GM19397 (cell line): ENCODE results near the gene GRM5.
"Not testable (repeated sequence)": the region's sequence is repeated elsewhere in the genome, so short reads cannot be mapped to it uniquely, and the experiment has no call there.

Source experiments
- ATAC-seq: cut with Tn5 transposase; IDR thresholded peaks from one replicate; pipeline ENCODE4 v1.9.1; 2021; ENCODE audit warnings: mild to moderate bottlenecking, moderate library complexity; ENCODE audit not compliant: unreplicated experiment

Gene GRM5

DNA sequence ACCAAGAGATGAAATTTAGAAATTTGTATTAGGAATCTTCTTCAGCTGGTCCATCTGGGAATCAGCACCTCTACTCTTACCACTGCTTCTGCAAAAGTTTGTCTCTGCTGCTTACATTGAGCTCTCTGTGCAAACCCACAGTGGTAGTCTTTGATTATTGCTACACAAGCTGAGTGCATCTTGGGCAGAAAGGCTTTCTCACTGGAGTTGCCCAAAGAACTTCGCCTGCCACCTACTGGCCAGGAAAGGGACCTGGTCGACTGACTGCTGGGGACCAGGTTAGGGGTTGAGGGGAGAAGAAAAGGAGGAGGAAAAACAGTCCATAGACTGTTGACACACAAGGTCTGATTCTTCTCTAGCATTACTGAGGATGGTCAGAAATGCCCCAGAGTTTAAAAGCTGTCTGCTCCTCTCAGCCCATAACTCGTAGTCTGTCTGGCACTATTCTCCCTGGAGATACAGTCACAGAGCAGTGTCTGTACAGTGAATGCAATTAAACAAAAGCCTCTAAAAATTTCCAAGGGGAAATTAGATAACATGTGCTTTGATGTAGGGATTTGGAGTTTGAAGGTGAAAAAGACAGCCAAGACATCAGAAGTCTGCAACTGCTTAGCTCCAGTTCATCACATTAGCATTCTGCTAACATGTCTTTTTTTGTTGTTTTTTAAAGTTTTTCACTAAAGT lies 513.3 kb downstream of the GRM5 start:
- peak; percentile 91 for ATAC-seq

DNA sequence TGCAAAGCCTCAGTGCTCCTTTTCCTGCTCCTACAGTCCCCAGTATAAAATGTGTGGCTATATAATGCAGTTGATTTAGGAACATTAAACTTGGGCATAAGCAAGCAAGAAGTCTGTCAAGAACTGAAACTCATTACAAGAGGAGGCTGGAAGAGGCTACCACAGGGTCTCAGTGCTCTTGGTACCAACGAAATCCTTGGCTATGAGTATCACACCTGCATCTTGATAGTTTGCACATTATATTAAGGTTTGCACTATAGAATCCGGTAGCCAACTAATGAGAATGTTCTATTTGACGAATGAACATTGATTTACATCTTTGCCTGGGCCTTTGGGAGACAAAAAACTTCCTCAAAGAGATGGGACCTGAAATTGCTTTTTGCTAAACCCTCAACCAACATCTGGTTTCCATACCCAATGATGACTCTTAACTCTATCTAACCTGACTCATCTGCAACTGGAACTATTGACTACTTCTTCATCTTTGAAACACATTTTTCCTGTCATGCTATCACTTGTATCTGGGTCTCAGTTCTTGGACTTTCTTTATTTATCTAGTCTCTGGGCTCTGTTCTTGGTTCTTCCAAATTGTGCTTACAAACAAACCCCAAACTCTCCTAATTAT lies 521.0 kb downstream of the GRM5 start:
- ATAC-seq: peak; percentile 6

GRCh38 chr11:88543902-88544655 lies 521.7 kb downstream of the GRM5 start:
- peak; percentile 99 for ATAC-seq

DNA sequence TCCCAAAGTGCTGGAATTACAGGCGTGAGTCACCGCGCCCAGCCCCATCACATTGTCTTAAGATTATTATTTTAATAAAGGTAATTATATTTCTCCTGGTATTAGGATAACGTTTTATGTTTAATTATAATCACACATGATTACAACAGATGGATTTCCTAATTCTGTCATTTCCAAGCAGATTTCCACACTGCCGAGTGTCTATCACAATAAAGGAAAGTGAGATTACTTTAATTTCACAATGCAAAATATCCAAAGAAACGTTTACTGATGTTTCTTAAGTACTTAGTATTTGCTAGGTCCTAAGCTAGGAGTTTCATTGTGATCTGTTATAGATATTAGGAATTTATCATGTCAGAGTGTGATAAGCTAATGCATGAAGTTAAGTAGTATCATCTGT lies 524.8 kb downstream of the GRM5 start:
- no peak for ATAC-seq

- ATAC-seq: no peak
Observed at GRCh38 chr11:88538098-88538497, 527.7 kb downstream of the GRM5 start.

DNA sequence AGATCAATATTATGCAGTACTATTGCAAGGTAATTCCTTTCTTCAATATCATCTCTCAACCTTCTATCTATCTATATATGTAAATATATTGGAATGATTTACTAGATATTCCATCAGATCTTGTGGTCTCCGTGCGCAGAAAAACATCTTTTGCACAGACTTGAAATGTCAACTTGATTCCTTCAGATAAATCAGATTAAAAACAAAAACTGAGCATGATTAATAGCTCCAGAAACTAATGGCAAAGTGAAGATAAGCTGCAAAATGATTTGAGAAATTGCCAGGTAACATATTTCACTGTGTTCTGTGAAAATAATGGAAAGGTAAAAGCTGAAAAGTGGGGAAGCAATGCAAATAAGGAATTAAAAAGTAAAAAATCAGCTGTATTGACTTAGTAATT lies 528.2 kb downstream of the GRM5 start:
- no peak for ATAC-seq

GRCh38 chr11:88536616-88537265 lies 529.0 kb downstream of the GRM5 start:
- ATAC-seq: no peak

DNA sequence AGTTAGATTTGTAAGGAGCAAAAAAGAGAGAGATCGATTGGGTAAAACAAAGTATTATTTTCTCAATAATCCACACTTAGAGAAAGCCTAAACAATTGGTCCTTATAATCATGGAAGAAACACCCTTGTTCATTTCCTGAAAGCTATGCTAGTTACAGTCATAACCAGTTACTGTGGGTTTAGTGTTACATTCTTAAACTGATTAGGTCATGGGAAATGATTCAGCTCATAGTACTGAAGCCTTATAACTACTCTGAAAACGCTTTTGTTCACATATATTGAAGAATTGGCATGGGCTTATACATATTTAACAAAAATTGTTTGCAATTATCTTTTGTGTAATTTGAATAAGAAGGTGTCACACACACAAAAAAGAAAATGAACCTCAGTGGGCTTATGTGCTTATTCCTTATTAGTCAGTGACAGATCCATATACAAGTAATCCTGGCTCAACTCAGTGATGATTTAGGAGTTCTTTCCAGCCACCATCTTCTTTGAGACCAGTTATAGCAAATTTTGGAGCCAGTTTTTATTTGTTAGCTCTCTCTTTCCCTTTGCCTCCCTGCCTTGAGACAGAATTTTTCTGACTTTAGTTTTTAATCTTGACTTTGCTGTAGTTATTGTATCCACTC lies 529.8 kb downstream of the GRM5 start:
- ATAC-seq: no peak

- ATAC-seq: no peak
Observed at GRCh38 chr11:88535266-88535665, 530.5 kb downstream of the GRM5 start.

DNA sequence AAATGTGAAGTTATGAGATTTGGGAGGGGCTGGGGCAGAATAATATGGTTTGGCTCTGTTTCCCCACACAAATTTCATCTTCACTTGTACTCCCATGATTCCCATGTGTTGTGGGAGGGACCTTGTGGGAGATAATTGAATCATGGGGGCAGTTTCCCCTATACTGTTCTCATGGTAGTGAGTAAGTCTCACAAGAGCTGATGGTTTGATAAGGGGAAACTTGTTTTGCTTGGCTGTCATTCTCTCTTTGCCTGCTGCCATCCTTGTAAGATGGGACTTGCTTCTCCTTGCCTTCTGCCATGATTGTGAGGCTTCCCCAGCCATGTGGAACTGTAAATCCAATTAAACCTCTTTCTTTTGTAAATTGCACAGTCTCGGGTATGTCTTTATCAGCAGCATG lies 531.1 kb downstream of the GRM5 start:
- not testable (repeated sequence) for ATAC-seq

GRCh38 chr11:88534185-88534584 lies 531.6 kb downstream of the GRM5 start:
- ATAC-seq: no peak

GRCh38 chr11:88533001-88533400 lies 532.8 kb downstream of the GRM5 start:
- no peak for ATAC-seq

- ATAC-seq: no peak
Observed at GRCh38 chr11:88531831-88532230, 534.0 kb downstream of the GRM5 start.

GRCh38 chr11:88529426-88529825 lies 536.4 kb downstream of the GRM5 start:
- ATAC-seq: no peak

DNA sequence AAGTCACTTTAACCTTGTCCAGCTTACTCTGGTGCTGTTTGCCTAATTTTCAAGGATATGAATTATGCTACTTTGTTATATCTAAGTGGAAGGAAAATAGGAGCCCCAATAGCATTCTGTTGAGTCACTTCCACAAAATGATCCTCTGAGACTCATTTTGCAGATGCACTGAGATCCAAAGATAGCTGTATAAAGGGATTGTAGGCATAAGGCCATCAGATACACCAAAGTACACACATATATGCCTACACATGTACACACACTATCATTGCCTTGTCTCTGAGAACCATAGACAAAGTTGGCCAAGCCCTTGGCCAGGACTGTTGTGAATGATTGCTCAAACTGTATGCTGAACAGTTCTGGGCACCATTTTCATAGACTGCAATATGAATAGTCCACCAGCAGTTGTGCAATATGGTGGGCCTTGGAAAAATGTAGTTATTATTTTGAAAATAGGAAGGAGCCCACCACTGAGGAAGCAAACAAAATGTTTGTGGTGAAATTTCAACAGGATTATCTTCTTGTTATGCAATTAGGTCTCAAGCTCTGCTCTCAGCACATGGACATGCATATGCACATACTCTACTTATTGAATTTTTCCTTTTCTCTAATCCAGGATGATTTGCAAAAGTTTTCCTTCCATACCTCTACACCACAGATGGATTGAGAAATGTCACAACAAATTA lies 542.3 kb downstream of the GRM5 start:
- ATAC-seq: no peak

- no peak for ATAC-seq
Observed at GRCh38 chr11:88522624-88523385, 543.0 kb downstream of the GRM5 start.

DNA sequence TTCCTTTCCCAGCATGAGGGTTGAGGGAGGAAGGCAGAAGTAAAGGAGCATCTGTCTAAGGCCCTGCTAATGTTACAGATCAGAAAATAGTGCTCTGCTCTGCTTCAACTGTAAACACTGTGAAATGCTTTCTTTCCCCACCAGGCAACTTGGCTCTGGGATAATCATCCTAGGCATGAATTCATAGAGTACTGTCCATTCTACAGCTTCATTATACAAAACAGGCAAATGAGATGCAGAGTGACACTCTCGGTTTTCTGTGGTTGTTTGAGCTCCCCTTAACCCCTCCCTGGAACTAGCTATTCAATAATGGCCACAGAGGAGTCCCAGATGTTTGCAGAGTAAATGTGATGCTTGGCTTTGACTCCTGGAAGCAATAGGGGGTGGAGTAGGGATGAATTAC lies 544.0 kb downstream of the GRM5 start:
- ATAC-seq: no peak

DNA sequence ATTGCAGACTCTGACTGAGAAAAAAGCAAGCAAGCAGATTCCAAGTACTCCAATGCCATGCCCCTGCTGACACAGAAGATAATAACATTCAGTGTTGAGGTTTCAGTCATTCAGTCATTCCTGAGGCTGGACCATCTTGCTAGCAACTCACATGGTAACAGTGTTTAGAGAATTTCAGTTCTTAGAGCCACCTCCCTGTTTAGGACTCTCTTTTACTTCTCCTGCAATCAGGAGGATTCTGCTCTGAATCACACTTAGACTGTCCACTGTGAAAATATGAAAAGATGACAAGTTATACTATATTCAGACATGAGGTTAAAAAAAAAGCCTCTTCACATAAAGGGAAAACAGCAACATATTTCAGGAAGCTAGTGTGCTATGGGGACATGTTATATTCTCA lies 544.4 kb downstream of the GRM5 start:
- ATAC-seq: no peak

- no peak for ATAC-seq
Observed at GRCh38 chr11:88520391-88520790, 545.4 kb downstream of the GRM5 start.

DNA sequence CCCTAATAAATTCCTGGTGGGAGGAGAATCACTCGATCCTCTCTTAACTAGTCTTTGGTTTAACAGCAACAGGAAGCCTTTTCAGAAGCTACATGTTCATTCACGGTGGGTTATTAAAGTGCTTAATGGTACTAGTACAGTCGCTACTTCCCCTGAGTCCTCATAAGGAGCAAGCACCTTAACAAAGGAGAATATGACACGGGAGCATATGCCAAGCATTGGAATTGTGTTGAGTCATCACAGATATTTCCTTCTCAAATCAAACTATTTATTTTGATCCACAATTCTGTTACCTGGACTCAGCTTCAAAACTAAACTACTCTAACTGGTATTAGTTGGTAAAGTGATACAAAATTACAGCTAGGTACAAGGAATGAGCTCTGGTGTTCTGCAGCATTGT lies 550.8 kb downstream of the GRM5 start:
- ATAC-seq: no peak
